GM19467 (cell line): Measurements from ENCODE around the gene DAD1.

Source experiments
- ATAC-seq: cut with Tn5 transposase; IDR thresholded peaks from one replicate; pipeline ENCODE4 v1.9.1; 2021; ENCODE audit warnings: mild to moderate bottlenecking, moderate library complexity; ENCODE audit not compliant: unreplicated experiment

The DAD1 gene

DNA sequence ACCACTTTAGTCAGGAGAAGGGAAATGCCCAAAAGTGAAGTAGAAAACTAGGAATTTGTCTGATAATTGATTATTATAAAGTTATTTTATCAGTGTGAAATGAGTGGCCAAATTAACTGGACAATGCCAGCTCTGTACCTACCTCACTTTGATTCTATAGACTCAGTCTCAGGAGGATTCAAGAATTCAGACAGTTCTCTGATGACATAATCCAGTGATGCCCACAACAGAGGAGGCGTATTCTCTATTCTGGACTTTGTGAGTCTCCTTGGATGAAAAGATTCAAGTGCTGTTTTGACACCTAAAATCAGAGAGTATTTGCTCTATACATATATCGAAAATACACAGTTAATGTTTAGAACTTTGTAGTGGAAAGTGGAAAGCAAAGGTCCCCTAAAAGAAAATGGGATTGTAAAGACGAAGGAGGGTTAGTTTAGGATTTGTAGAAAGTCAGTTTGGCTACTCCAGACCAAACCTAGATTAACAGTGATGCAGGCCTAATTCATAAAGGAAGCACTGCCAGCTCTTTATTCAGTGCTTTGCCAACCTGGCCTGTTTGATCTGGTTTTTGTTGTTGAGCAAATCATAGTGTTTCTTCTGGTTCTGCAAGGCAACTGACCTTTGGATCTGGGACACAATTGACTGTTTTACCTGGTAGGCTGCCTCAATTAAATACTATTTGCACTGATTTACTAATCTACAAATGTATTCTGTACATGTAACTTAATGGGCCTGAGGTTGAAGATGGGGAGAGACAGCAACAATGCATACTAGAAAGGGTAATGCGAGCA lies 67.4 kb downstream of the DAD1 start:
- ATAC-seq, result no peak

DNA sequence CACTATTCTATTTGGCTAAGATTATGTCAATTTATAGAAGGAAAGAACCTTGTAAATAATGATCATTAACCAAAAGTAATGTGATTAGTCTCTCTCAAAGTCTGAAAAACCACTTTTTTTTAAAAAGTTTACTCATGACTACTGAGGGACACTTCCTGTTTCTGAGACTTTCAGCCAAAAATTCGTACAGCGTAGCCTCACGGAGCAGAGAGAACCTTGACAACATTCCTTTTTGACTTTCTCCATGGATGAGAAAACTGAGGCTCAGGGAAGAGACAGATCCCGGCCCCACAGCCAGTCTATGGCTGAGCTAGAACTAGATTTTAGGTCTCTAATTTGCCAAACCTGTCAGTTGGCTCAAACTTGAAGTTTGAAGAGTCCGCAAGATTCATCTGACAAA lies 68.2 kb downstream of the DAD1 start:
- ATAC-seq, result no peak

DNA sequence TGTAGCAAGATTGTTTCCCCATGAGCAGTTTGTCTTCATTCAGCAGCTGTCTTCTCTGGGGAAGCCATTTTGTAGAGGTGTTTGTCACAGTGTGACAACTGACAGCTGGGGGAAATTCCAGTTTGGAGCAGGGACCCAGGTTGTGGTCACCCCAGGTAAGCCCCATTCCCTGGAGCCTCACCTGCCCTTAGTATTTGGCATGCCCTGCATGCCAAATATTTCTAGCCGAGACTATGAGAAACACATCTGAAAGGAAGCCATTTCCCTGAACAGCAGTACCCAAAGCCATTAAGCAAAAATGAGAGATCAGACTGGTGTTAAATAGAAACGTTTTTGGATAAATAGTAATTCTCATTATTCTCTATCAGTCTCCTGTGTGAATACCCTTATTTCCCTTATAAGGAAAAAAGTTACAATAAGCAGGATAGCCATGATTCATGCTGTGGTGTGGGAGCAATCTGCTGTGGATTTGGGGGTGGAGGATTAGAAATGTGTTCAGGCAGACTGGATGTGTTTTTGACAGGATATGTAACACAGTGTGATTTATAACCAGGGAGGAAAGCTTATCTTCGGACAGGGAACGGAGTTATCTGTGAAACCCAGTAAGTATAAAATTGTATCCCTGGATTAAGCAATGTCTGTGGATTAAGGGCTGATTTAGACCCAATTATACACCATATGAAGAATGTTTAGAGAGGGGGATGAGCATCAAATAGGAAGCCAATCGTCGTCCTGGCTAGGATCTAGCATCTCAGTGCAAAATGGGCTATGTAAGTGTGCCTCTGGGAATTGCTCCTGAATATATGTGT lies 68.9 kb downstream of the DAD1 start:
- ATAC-seq, result no peak

DNA sequence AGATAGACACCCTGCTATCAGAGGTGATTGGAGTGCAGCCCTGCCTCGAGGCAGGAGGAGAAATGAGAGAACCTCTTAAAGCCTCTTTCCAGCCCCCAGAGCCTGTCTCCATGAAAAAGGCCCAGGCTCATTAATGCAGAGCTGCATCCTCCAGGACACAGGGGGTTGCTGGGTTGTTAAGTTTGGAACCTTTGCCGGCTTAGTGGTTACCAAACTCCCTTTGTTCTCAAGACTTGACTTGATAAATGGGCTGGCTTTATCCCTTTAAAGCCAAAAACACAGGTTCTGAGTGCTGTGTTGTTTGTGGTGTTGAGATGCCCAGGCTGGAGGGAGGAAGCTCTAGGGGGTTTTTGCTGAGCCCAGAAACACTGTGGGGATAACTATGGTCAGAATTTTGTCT lies 71.0 kb downstream of the DAD1 start:
- no peak for ATAC-seq

DNA sequence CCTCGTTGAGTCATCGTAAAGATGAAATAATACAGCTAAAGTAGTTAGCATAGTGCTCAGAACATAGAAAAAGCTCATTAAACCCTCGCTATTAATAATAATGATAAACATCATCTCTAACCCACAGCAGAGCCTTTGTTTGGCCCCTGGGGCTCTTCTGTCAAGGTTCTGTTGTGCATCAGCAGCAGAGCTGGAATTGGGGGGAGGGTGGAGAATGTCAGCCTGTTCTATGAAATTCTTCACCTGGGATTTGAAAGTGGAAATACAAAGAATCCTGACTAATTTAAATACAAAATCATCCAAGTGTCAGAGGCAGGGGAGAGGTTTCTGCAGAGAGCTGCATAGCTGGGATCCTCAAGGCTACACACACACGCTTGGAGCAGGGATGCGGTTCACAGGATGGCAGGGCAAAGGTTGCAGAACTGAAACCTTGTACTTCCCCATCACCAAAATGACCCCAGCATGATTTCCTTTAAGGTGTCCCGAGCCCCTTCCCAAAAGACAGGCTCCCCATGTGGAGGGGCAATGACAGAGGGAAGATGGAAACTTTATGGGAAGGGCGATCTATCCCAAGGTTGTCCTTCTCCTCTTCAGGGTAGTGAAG lies 71.8 kb downstream of the DAD1 start:
- ATAC-seq, result no peak

DNA sequence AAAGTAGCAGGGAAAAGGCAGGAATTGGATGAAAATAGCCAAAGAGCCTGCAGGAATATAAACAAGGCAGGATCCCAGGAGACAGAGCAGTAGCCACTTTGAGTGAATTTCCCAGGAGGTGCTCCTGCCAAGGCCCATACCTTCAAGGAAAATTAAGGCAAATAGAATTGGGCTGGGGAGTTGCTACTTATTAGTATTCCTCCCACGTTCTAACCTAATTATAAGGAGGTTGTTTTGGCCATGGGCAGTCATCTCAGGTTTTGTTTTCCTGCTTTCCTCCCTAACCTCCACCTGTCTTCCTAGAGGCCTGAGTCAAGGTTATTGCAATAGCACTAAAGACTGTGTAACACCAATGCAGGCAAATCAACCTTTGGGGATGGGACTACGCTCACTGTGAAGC lies 73.1 kb downstream of the DAD1 start:
- ATAC-seq, result no peak
